ENCODE results near the gene CECR2. TPM values are rescaled to one million over a fixed set of nuclear protein-coding genes. Genes with fewer than 3 reads are reported as not detected.

The CECR2 gene
- total and polyA plus RNA-seq, 12 donors = 1.1 to 9.1 (median 6.3) TPM

DNA sequence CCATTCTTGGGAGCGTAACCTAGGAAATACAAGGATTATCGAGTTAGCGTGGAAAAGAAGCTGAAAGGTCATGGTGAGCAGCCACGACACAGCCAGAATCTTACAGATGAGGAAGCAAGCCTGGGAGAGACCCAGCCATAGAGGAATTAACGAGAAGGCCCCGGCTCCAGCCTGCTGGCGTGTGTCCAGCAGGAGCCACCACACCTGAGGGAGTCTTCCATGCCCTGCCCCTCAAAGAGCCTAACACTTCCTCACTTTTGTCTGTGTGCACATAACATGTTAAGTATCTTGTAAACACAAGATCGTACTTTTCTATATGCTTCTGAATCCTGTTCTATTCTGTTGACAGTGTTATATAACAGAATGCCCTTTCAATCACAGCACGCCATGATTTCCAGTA lies 18.1 kb downstream of the CECR2 start:
- Histone ChIP-seq H3K9me3 (peaks cover 0 to 17% (median 7%) of the 10 kb centered on the region in 11 donors), H3K27me3 (no peaks in the 10 kb centered on the region), H3K4me3 (no peak overlapping the region), H3K4me1 (peaks cover 0 to 6% (median 0%) of the 10 kb centered on the region in 9 donors), H3K36me3 (no peaks in the 10 kb centered on the region), H3K27ac (no peak overlapping the region)
- TF ChIP-seq, protein P1, sequence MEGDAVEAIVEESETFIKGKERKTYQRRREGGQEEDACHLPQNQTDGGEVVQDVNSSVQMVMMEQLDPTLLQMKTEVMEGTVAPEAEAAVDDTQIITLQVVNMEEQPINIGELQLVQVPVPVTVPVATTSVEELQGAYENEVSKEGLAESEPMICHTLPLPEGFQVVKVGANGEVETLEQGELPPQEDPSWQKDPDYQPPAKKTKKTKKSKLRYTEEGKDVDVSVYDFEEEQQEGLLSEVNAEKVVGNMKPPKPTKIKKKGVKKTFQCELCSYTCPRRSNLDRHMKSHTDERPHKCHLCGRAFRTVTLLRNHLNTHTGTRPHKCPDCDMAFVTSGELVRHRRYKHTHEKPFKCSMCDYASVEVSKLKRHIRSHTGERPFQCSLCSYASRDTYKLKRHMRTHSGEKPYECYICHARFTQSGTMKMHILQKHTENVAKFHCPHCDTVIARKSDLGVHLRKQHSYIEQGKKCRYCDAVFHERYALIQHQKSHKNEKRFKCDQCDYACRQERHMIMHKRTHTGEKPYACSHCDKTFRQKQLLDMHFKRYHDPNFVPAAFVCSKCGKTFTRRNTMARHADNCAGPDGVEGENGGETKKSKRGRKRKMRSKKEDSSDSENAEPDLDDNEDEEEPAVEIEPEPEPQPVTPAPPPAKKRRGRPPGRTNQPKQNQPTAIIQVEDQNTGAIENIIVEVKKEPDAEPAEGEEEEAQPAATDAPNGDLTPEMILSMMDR (IDR thresholded peaks at IDR 0.05) = no peak
- ATAC-seq = no peak
- WGBS, 2 donors = 74 to 77% methylated on average over 9 of the region's 9 CpGs
- intact Hi-C loops (cut with DNase I) = no loop called here
- DNase-seq = no peak

DNA sequence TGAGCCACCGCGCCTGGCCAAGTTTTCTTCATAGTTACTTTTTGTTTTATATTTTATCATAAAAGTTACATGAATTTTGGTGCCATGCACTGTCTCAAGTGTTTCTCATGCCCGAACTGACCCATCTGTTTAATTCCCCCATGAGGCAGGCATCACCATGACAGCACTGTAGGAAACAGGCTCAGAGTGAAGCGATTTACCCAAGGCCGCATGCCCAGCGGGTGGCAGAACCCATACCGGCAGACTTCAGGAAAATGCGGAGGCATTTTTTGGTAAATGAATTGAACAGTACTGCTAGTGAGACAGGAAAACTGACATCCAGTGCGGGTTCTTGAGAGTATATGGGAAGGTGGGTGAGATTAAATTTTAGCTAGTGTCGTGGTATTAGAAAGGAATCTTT lies 19.0 kb downstream of the CECR2 start:
- intact Hi-C loops (cut with DNase I) = no loop called here
- WGBS, 2 donors = 90 to 94% methylated on average over 10 of the region's 10 CpGs
- no peak for ATAC-seq
- TF ChIP-seq, protein P1 (IDR thresholded peaks at IDR 0.05) = no peak
- Histone ChIP-seq H3K27ac (no peak overlapping the region), H3K36me3 (no peaks in the 10 kb centered on the region), H3K4me3 (no peak overlapping the region), H3K9me3 (peaks cover 0 to 17% (median 7%) of the 10 kb centered on the region in 11 donors), H3K27me3 (no peaks in the 10 kb centered on the region), H3K4me1 (peaks cover 0 to 6% (median 0%) of the 10 kb centered on the region in 9 donors)
- DNase-seq = no peak

DNA sequence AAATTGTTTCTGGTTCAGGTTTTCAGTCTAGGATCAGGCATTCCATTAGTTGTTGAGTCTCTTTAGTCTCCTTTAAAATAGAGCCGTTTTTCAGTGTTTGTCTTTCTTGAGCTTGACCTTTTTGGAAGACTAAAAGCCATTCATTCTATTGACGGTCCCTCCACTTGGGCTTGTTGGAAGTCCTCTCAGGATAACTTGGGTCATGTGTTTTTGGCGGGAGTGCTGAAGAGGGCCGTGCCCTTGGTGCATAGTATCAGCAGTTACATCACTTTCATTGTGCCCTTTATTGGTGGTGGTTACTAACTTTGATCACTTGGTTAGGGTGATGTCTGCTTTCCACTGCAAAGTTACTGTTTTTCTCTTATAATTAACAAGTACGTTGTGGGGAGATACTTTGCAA lies 20.8 kb downstream of the CECR2 start:
- intact Hi-C loops (cut with DNase I) = no loop called here
- no peak for DNase-seq
- H3K36me3 ChIP-seq = no peaks in the 10 kb centered on the region
- 49 to 50% methylated on average over 5 of the region's 5 CpGs for WGBS, 2 donors
- no peak overlapping the region for H3K4me3 ChIP-seq
- H3K4me1 ChIP-seq = peaks cover 0 to 6% (median 0%) of the 10 kb centered on the region in 9 donors
- TF ChIP-seq, protein P1 (IDR thresholded peaks at IDR 0.05) = no peak
- H3K27me3 ChIP-seq = no peaks in the 10 kb centered on the region
- H3K27ac ChIP-seq = no peak overlapping the region
- no peak for ATAC-seq
- peaks cover 0 to 4% (median 0%) of the 10 kb centered on the region in 11 donors for H3K9me3 ChIP-seq

DNA sequence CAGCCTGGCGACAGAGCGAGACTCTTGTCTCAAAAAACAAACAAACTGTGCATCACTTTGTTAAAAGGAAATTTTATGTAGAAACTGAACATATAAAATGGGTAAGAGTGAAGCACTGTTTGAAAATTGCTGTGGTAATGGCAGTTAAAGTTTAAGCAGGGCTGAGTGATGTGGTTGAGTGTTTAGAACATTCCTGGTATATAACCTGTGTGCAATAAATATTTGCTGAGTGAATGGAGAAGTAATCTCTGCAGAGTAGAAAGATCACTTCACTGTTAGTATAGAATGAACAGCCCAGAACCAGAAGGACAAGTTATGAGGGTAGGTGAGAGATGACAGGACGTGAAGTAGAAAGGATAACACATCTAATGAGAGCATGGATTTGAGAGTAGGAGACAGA lies 27.3 kb downstream of the CECR2 start:
- Histone ChIP-seq H3K4me3 (no peak overlapping the region), H3K4me1 (no peaks in the 10 kb centered on the region), H3K27me3 (no peaks in the 10 kb centered on the region), H3K27ac (no peak overlapping the region), H3K9me3 (no peaks in the 10 kb centered on the region), H3K36me3 (no peaks in the 10 kb centered on the region)
- WGBS, 2 donors = 92% methylated on average over 3 of the region's 3 CpGs
- TF ChIP-seq, protein P1 (IDR thresholded peaks at IDR 0.05) = no peak
- no peak for DNase-seq
- intact Hi-C loops (cut with DNase I) = no loop called here
- ATAC-seq = no peak
